ENCODE results near the gene LUC7L.
"Not testable (repeated sequence)": the region's sequence is repeated elsewhere in the genome, so short reads cannot be mapped to it uniquely, and the experiment has no call there.

The LUC7L gene

GRCh38 chr16:178668-179015 is 50.6 kb downstream of the LUC7L start:
- Histone ChIP-seq H3K4me3 (ENCODE audit: insufficient read depth in 1 of 2, low read depth in 1 of 2, low read length in 2 of 2) (no peak overlapping the region), H2AK5ac (ENCODE audit: low read length, severe bottlenecking) (no peak overlapping the region), H2BK5ac (ENCODE audit: low read depth, low read length, poor library complexity, severe bottlenecking) (no peak overlapping the region), H3K9ac (ENCODE audit: low read length) (no peak overlapping the region), H3K4ac (ENCODE audit: low read depth in 1 of 2, low read length in 2 of 2) (no peak overlapping the region), H3K27ac (ENCODE audit: low read length, poor library complexity, severe bottlenecking) (no peak overlapping the region), H2BK120ac (ENCODE audit: low read depth, low read length) (no peak overlapping the region), H3K9me3 (ENCODE audit: control insufficient read depth, low read length) (no peaks in the 10 kb centered on the region), H3K36me3 (ENCODE audit: control insufficient read depth in 1 of 2, insufficient read depth in 2 of 2, low read depth in 1 of 2, low read length in 2 of 2) (peaks cover 0 to 13% of the 10 kb centered on the region in 2 experiments), H3K4me2 (ENCODE audit: low read length, poor library complexity, severe bottlenecking) (no peak overlapping the region), H4K91ac (ENCODE audit: low read length) (no peak overlapping the region), H4K8ac (ENCODE audit: low read length) (no peak overlapping the region), H3K14ac (ENCODE audit: low read length in 2 of 2) (no peak overlapping the region), H3K27me3 (ENCODE audit: control insufficient read depth in 1 of 2, insufficient read depth in 1 of 2, low read length in 2 of 2) (peaks cover 47 to 49% of the 10 kb centered on the region in 2 experiments), H2BK15ac (ENCODE audit: low read depth, poor library complexity, severe bottlenecking) (no peak overlapping the region), H3K4me1 (ENCODE audit: control insufficient read depth, insufficient read depth, low read depth, low read length) (peaks cover 18% of the 10 kb centered on the region), H2AFZ (ENCODE audit: low read depth, low read length) (no peak overlapping the region), H3K23ac (ENCODE audit: low read length in 2 of 2) (no peak overlapping the region), H2BK12ac (ENCODE audit: low read length in 2 of 2) (no peak overlapping the region), H3K79me1 (replicated peaks; ENCODE audit: low read length, poor library complexity, severe bottlenecking) (no peaks in the 10 kb centered on the region), H3K18ac (ENCODE audit: low read depth in 1 of 2, low read length in 2 of 2) (no peak overlapping the region)
- WGBS = 97% methylated on average over 9 of the region's 11 CpGs
- DNase-seq = no peak

- H3K4me3 ChIP-seq (ENCODE audit: insufficient read depth in 1 of 2, low read depth in 1 of 2, low read length in 2 of 2) = no peak overlapping the region
- no peak overlapping the region for H3K9ac ChIP-seq (ENCODE audit: low read length)
- no peak overlapping the region for H3K14ac ChIP-seq (ENCODE audit: low read length in 2 of 2)
- H3K4me2 ChIP-seq (ENCODE audit: low read length, poor library complexity, severe bottlenecking) = no peak overlapping the region
- H3K18ac ChIP-seq (ENCODE audit: low read depth in 1 of 2, low read length in 2 of 2) = no peak overlapping the region
- no peak overlapping the region for H4K8ac ChIP-seq (ENCODE audit: low read length)
- WGBS = 75% methylated on average over 10 of the region's 11 CpGs
- H3K4ac ChIP-seq (ENCODE audit: low read depth in 1 of 2, low read length in 2 of 2) = no peak overlapping the region
- DNase-seq = no peak
- no peaks in the 10 kb centered on the region for H3K79me1 ChIP-seq (replicated peaks; ENCODE audit: low read length, poor library complexity, severe bottlenecking)
- no peak overlapping the region for H3K23ac ChIP-seq (ENCODE audit: low read length in 2 of 2)
- peaks cover 47 to 49% of the 10 kb centered on the region in 2 experiments for H3K27me3 ChIP-seq (ENCODE audit: control insufficient read depth in 1 of 2, insufficient read depth in 1 of 2, low read length in 2 of 2)
- no peak overlapping the region for H2AFZ ChIP-seq (ENCODE audit: low read depth, low read length)
- peaks cover 18% of the 10 kb centered on the region for H3K4me1 ChIP-seq (ENCODE audit: control insufficient read depth, insufficient read depth, low read depth, low read length)
- H4K91ac ChIP-seq (ENCODE audit: low read length) = no peak overlapping the region
- no peak overlapping the region for H2BK120ac ChIP-seq (ENCODE audit: low read depth, low read length)
- H2BK12ac ChIP-seq (ENCODE audit: low read length in 2 of 2) = no peak overlapping the region
- H3K27ac ChIP-seq (ENCODE audit: low read length, poor library complexity, severe bottlenecking) = no peak overlapping the region
- H3K9me3 ChIP-seq (ENCODE audit: control insufficient read depth, low read length) = no peaks in the 10 kb centered on the region
- no peak overlapping the region for H2AK5ac ChIP-seq (ENCODE audit: low read length, severe bottlenecking)
- H2BK5ac ChIP-seq (ENCODE audit: low read depth, low read length, poor library complexity, severe bottlenecking) = no peak overlapping the region
- peaks cover 0 to 11% of the 10 kb centered on the region in 2 experiments for H3K36me3 ChIP-seq (ENCODE audit: control insufficient read depth in 1 of 2, insufficient read depth in 2 of 2, low read depth in 1 of 2, low read length in 2 of 2)
- no peak overlapping the region for H2BK15ac ChIP-seq (ENCODE audit: low read depth, poor library complexity, severe bottlenecking)
Measured at GRCh38 chr16:177981-178667, 51.1 kb downstream of the LUC7L start.

- H2BK5ac ChIP-seq (ENCODE audit: low read depth, low read length, poor library complexity, severe bottlenecking) = no peak overlapping the region
- no peak overlapping the region for H2BK15ac ChIP-seq (ENCODE audit: low read depth, poor library complexity, severe bottlenecking)
- H2BK120ac ChIP-seq (ENCODE audit: low read depth, low read length) = no peak overlapping the region
- no peak overlapping the region for H2AK5ac ChIP-seq (ENCODE audit: low read length, severe bottlenecking)
- no peak for DNase-seq
- no peak overlapping the region for H3K23ac ChIP-seq (ENCODE audit: low read length in 2 of 2)
- no peak overlapping the region for H3K4me3 ChIP-seq (ENCODE audit: insufficient read depth in 1 of 2, low read depth in 1 of 2, low read length in 2 of 2)
- peaks cover 47 to 49% of the 10 kb centered on the region in 2 experiments for H3K27me3 ChIP-seq (ENCODE audit: control insufficient read depth in 1 of 2, insufficient read depth in 1 of 2, low read length in 2 of 2)
- 24% methylated on average over 13 of the region's 13 CpGs for whole genome bisulfite sequencing
- no peaks in the 10 kb centered on the region for H3K79me1 ChIP-seq (replicated peaks; ENCODE audit: low read length, poor library complexity, severe bottlenecking)
- no peak overlapping the region for H4K91ac ChIP-seq (ENCODE audit: low read length)
- no peak overlapping the region for H3K4ac ChIP-seq (ENCODE audit: low read depth in 1 of 2, low read length in 2 of 2)
- no peak overlapping the region for H3K14ac ChIP-seq (ENCODE audit: low read length in 2 of 2)
- no peak overlapping the region for H3K9ac ChIP-seq (ENCODE audit: low read length)
- peaks cover 0 to 5% of the 10 kb centered on the region in 2 experiments for H3K36me3 ChIP-seq (ENCODE audit: control insufficient read depth in 1 of 2, insufficient read depth in 2 of 2, low read depth in 1 of 2, low read length in 2 of 2)
- no peak overlapping the region for H3K18ac ChIP-seq (ENCODE audit: low read depth in 1 of 2, low read length in 2 of 2)
- H2AFZ ChIP-seq (ENCODE audit: low read depth, low read length) = no peak overlapping the region
- H3K4me2 ChIP-seq (ENCODE audit: low read length, poor library complexity, severe bottlenecking) = no peak overlapping the region
- no peak overlapping the region for H4K8ac ChIP-seq (ENCODE audit: low read length)
- H3K4me1 ChIP-seq (ENCODE audit: control insufficient read depth, insufficient read depth, low read depth, low read length) = peaks cover 18% of the 10 kb centered on the region
- no peaks in the 10 kb centered on the region for H3K9me3 ChIP-seq (ENCODE audit: control insufficient read depth, low read length)
- H3K27ac ChIP-seq (ENCODE audit: low read length, poor library complexity, severe bottlenecking) = no peak overlapping the region
- H2BK12ac ChIP-seq (ENCODE audit: low read length in 2 of 2) = no peak overlapping the region
Measured at GRCh38 chr16:177394-177822, 51.8 kb downstream of the LUC7L start.

GRCh38 chr16:176477-177382 is 52.5 kb downstream of the LUC7L start, which contains the start of gene HBA1:
Gene HBA1, plus strand, starts transcription at chr16:176680. Its CDS starts 37 bp downstream, at chr16:176717.
- not testable (repeated sequence) for H2BK12ac ChIP-seq (ENCODE audit: low read length in 2 of 2); H2BK120ac ChIP-seq (ENCODE audit: low read depth, low read length); H3K9me3 ChIP-seq (ENCODE audit: control insufficient read depth, low read length); H3K14ac ChIP-seq (ENCODE audit: low read length in 2 of 2); H3K4me3 ChIP-seq (ENCODE audit: insufficient read depth in 1 of 2, low read depth in 1 of 2, low read length in 2 of 2); DNase-seq; H2AFZ ChIP-seq (ENCODE audit: low read depth, low read length); H2BK5ac ChIP-seq (ENCODE audit: low read depth, low read length, poor library complexity, severe bottlenecking); H2BK15ac ChIP-seq (ENCODE audit: low read depth, poor library complexity, severe bottlenecking); H4K91ac ChIP-seq (ENCODE audit: low read length); H3K9ac ChIP-seq (ENCODE audit: low read length); H3K36me3 ChIP-seq (ENCODE audit: control insufficient read depth in 1 of 2, insufficient read depth in 2 of 2, low read depth in 1 of 2, low read length in 2 of 2); H3K27ac ChIP-seq (ENCODE audit: low read length, poor library complexity, severe bottlenecking); H3K4ac ChIP-seq (ENCODE audit: low read depth in 1 of 2, low read length in 2 of 2); H4K8ac ChIP-seq (ENCODE audit: low read length); H3K4me2 ChIP-seq (ENCODE audit: low read length, poor library complexity, severe bottlenecking); H3K79me1 ChIP-seq (replicated peaks; ENCODE audit: low read length, poor library complexity, severe bottlenecking); H3K18ac ChIP-seq (ENCODE audit: low read depth in 1 of 2, low read length in 2 of 2); H2AK5ac ChIP-seq (ENCODE audit: low read length, severe bottlenecking)
- Histone ChIP-seq H3K27me3 (ENCODE audit: control insufficient read depth in 1 of 2, insufficient read depth in 1 of 2, low read length in 2 of 2) (peaks cover 49 to 50% of the 10 kb centered on the region in 2 experiments), H3K4me1 (ENCODE audit: control insufficient read depth, insufficient read depth, low read depth, low read length) (peaks cover 18% of the 10 kb centered on the region), H3K23ac (ENCODE audit: low read length in 2 of 2) (peak within 1 kb of the TSS in 1 of 2 experiments; percentile 17)
- WGBS = no CpG with 5 or more reads among the region's 88 CpGs

Measured in mesenchymal stem cell (in vitro differentiated cells and primary cell).